Large intestine (tissue), 3 donors: ENCODE data around the gene SMTN. TPM values are rescaled to one million over a fixed set of nuclear protein-coding genes. Genes with fewer than 3 reads are reported as not detected.
A peak's percentile ranks its signal among the peaks of the same experiment; 100 is the strongest.

ENCODE experiments used
- DNase-seq, 2 donors: peaks; one replicate each; pipeline versions ENCODE4 v3.0.0 to v3.0.0-alpha.2; 2013
- H3K27ac ChIP-seq: one replicate; pipeline ENCODE4 v1.5.1; 2013; ENCODE audit warnings: low read length
- H3K27me3 ChIP-seq: 2 replicates; pipeline ENCODE4 v1.6.1; 2013; ENCODE audit warnings: low read length; ENCODE audit not compliant: control insufficient read depth, insufficient read depth
- H3K36me3 ChIP-seq: 2 replicates; pipeline ENCODE4 v1.6.1; 2013; ENCODE audit warnings: low read length; ENCODE audit not compliant: control insufficient read depth, insufficient read depth
- H3K4me1 ChIP-seq: one replicate; pipeline ENCODE4 v1.6.1; 2013; ENCODE audit warnings: low read length; ENCODE audit not compliant: control insufficient read depth, insufficient read depth
- H3K4me3 ChIP-seq: one replicate; pipeline ENCODE4 v1.5.1; 2013; ENCODE audit warnings: low read length
- H3K9me3 ChIP-seq: one replicate; pipeline ENCODE4 v1.6.1; 2013; ENCODE audit warnings: mild to moderate bottlenecking, low read depth, low read length, moderate library complexity; ENCODE audit not compliant: control insufficient read depth
- WGBS: methylation state at CpG from one replicate; pipeline ENCODE4 v1.1.5; 2013; ENCODE audit warnings: low lambda C conversion rate; ENCODE audit not compliant: insufficient coverage; 5-methylcytosine and 5-hydroxymethylcytosine counted together
- polyA plus RNA-seq: library from polyadenylated mRNA; unstranded; fragments of 120-200 nt; gene quantifications from one replicate; pipeline ENCODE4 v1.2.1, GENCODE V29; 2013

SMTN gene
- polyA plus RNA-seq, 1 donor, result 96.3 TPM

DNA sequence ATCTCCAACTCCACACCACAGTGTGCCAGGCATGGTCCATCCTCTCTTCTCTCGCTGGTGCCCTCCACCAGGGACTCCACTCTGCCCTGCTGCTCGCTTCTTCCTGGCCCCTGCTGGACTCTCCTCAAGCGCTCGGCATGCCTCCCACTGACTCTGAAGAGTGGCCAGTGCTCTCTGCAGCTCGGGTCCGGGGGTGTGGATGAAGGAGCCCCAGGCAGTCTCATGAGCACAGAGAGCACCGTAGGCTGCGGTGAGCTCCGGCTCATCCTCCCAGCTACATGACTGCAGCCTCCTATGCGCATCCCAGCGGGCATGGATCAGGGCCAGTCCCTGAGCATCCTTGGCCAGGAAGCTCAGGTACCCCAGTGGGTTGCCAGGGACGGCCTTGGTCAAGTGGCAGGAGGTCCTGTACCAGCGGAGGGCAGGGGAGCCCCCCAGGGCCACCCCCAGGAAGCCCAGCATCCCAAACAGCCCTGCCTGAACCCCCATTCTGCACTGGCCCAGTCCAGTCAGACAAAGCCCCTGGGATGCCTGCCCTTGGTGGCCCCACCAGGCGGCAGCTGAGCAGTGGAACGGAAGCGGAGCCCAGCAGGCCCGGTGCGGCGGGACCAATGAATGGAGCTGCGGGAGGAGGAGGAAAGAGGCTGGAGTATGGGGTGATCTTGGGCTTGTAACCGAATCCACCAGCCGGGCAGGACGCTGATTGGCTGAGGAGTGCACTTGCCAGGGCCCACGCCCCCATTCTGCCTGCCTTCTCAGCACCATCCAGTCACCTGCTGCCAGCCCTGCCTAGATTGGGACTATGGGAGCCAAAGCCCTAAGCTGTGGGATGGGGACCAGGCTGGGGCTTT, 59.0 kb downstream of the SMTN start, which contains the start of gene PLA2G3:
PLA2G3 (minus strand) TSS at position 643 of the 851 bp plus-strand sequence; CDS start at position 489, 154 bp downstream.
- Histone ChIP-seq H3K4me1 (no peaks in the 10 kb centered on the region), H3K9me3 (peaks cover 2% of the 10 kb centered on the region), H3K36me3 (no peaks in the 10 kb centered on the region), H3K27ac (no peak within 1 kb of the TSS), H3K4me3 (no peak within 1 kb of the TSS), H3K27me3 (peaks cover 21% of the 10 kb centered on the region)
- WGBS, result no CpG with 5 or more reads among the region's 24 CpGs
- no peak for DNase-seq

DNA sequence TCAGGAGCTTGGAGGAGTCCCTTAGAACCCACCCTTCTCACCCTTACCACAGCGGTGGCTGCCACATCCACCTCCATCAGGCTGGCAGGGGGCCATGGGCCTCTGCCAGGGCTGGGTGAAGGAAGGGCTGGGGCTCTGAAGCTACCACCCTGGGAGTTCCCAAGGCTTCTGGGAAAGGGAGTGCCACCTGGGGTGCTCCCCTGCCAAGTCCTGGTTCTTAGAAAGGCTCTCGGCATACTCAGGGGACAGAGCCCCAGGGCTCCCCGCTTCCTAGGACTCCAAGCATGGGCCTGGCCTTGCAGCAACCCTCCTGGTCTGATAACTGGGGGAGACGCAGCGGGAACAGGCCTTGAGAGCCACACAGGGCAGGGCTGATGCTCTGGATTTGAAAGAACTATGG, 59.6 kb downstream of the SMTN start:
- no peak for DNase-seq
- H3K27me3 ChIP-seq, result peaks cover 21% of the 10 kb centered on the region

DNA sequence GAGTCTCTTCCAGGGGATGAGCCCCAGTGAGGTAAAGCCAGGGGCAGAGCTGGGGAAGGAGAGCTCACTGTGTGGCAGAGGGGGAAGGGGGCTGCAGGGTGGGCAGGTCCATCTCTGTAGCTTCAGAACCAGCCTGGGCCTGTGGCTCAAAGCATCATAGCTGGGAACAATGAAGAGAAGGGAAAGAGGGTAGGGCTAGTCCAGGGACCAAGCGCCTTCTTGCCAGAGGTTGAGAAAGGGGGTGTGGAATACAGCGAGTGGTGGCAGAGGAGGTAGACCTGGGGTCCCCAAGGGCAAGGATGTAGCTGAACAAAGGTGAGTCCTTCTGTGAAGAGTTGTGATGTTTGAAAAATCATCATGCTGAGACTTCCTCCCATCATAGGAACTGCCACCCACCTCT, 60.4 kb downstream of the SMTN start:
- H3K36me3 ChIP-seq, result no peaks in the 10 kb centered on the region
- no peaks in the 10 kb centered on the region for H3K4me1 ChIP-seq
- 75% methylated on average over 1 of the region's 2 CpGs for WGBS
- H3K27ac ChIP-seq, result no peak overlapping the region
- H3K9me3 ChIP-seq, result peaks cover 2% of the 10 kb centered on the region
- no peak overlapping the region for H3K4me3 ChIP-seq
- peaks cover 21% of the 10 kb centered on the region for H3K27me3 ChIP-seq
- no peak for DNase-seq

More for the DNA sequence above, 59.6 kb downstream of the SMTN start:
- Histone ChIP-seq H3K4me3 (no peak overlapping the region), H3K9me3 (peaks cover 2% of the 10 kb centered on the region), H3K4me1 (no peaks in the 10 kb centered on the region), H3K27ac (no peak overlapping the region), H3K36me3 (no peaks in the 10 kb centered on the region)
- no CpG with 5 or more reads among the region's 5 CpGs for WGBS

DNA sequence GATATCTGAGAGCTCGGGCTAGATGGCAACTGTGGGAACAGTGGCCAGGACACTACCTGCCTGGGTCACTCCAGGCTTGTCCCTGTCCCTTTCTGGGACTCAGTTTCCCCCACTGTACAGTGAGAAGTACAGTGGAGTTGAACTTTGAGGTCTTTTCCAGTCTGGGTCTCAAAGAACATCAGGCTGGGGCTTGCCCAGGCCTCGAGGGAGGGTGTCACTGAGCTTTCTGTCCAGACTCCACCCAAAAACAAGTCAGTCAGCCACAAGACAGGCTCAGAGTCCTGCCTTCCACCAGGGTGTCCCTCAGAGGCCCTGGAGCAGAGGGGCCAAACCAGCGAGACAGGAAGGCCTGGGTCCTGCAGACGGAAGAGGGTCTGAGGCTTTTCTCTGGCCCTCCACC, 61.2 kb downstream of the SMTN start:
- no peak overlapping the region for H3K4me3 ChIP-seq
- no CpG with 5 or more reads among the region's 4 CpGs for WGBS
- H3K27ac ChIP-seq, result no peak overlapping the region
- H3K4me1 ChIP-seq, result no peaks in the 10 kb centered on the region
- no peak for DNase-seq
- H3K27me3 ChIP-seq, result peaks cover 21% of the 10 kb centered on the region
- H3K36me3 ChIP-seq, result no peaks in the 10 kb centered on the region
- H3K9me3 ChIP-seq, result peaks cover 2% of the 10 kb centered on the region

DNA sequence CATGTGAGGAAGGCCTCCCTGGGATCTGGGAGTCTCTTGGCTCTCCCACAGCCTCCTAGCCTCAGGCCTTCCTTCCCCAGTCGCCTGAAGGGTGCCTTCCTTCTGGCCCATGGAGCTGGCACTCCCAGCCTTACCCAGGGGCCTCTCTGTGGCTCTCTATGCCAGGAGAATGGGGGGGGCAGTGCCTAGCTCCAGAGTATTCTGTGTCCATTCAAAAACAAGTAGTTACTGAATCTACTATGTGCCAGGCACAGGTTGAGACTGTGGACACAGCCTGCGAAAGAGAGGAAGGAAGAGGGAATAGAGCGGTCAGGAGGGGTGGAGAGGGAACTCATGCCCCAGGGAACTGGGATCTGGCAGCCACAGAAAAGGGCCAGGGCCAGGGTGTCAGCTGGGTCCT, 61.9 kb downstream of the SMTN start:
- no peaks in the 10 kb centered on the region for H3K4me1 ChIP-seq
- peaks cover 21% of the 10 kb centered on the region for H3K27me3 ChIP-seq
- no peak for DNase-seq
- H3K36me3 ChIP-seq, result no peaks in the 10 kb centered on the region
- H3K4me3 ChIP-seq, result no peak overlapping the region
- WGBS, result no CpG with 5 or more reads among the region's 3 CpGs
- no peak overlapping the region for H3K27ac ChIP-seq
- peaks cover 2% of the 10 kb centered on the region for H3K9me3 ChIP-seq

DNA sequence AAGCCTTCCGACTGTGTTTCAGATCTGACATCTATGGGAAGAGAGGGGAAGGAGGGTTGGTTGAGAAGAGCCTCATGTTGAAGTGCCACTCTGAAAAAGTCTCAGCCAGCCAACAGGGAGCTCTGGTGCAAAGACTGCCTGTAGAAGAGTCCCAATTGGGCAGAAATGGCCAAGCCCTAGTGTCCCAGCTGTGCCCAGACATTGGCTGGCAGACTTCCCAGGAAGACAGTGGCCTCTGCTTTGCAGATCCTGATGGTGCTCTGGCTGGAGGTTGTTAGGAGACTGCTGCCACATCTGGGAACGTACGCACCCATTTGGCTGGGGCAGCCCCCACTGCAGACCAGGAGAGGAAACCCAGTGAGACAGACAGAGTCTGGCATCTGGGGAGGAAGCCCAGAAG, 62.4 kb downstream of the SMTN start:
- Histone ChIP-seq H3K36me3 (no peaks in the 10 kb centered on the region), H3K27me3 (peaks cover 21% of the 10 kb centered on the region), H3K27ac (no peak overlapping the region), H3K4me3 (no peak overlapping the region), H3K4me1 (no peaks in the 10 kb centered on the region), H3K9me3 (peaks cover 2% of the 10 kb centered on the region)
- WGBS, result no CpG with 5 or more reads among the region's 3 CpGs
- no peak for DNase-seq

DNA sequence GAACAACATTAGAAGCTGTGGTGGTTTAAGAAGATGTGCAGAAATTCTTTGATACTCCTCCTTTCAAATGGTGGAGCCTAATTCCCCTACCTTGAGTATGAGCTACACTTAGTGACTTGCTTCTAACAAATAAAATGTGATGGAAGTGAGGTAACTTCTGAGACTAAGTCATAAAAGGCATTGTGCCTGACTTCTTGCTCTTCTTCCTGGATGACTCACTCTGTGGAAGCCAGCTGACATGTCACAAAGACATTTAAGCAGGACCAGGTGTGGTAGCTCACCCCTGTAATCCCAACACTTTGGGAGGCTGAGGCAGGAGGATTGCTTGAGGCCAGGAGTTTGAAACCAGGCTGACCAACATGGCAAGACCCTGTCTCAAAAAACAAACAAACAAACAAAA, 63.1 kb downstream of the SMTN start:
- no peak overlapping the region for H3K4me3 ChIP-seq
- peaks cover 2% of the 10 kb centered on the region for H3K9me3 ChIP-seq
- H3K27me3 ChIP-seq, result peaks cover 18% of the 10 kb centered on the region
- peak in 1 of 2 donors; percentile 34 for DNase-seq
- H3K27ac ChIP-seq, result no peak overlapping the region
- no peaks in the 10 kb centered on the region for H3K4me1 ChIP-seq
- no peaks in the 10 kb centered on the region for H3K36me3 ChIP-seq

DNA sequence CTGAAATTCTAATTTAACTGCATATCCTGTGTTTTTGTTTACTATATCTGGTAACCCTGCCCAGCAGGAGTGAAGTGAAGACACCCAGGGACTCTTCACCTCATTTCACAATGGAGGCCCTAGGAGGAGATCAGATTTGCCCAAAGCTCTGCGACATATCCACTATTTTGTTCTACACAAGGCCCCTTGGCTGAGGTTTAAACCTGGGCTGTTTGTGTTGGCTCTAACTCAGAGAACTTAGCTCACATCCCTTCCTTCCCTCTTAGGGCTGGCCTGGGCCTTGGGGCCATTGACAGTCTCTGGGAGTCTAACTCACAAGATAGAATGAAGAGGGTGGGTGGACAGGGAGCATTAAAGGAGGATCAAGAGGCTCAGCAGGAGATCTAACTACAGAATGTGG, 67.4 kb downstream of the SMTN start:
- Histone ChIP-seq H3K36me3 (no peaks in the 10 kb centered on the region), H3K9me3 (peaks cover 2% of the 10 kb centered on the region), H3K27me3 (no peaks in the 10 kb centered on the region), H3K27ac (no peak overlapping the region), H3K4me1 (peaks cover 2% of the 10 kb centered on the region), H3K4me3 (no peak overlapping the region)
- DNase-seq, result no peak
- no CpG with 5 or more reads among the region's 1 CpG for WGBS

DNA sequence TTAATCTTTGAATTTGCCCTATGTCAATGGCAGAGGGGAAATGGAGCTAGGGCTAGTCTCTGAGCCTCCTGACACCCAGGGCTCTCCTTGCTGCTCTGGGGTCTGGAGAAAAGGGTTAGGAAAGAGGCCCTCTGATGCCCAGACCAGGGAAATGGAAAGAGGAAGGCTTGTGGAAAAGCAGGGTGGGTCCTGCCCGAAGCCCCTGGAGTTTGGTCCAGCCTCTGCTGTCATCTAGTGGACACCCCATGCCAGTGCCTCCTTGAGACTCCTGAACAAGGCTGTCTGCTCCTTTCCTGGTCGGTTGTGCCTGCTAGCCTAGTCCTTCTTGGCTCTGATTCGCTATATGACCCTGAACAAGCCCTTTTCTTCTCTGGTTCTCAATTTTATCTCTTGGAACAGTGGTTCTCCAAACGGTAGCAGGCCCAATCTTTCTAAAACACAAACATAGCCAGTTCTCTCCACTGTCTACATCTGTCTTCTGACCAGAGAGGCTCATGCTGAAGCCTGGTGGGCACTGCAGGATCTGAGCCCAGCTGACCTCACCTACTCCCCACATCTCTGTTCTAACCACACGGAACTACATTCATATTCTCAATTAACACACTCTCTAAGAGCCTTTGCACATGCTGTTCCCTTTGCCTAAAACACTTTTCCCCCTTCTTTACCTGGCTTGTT, 68.0 kb downstream of the SMTN start:
- Histone ChIP-seq H3K36me3 (no peaks in the 10 kb centered on the region), H3K27me3 (no peaks in the 10 kb centered on the region), H3K4me1 (peaks cover 2% of the 10 kb centered on the region), H3K9me3 (peaks cover 2% of the 10 kb centered on the region), H3K4me3 (no peak overlapping the region), H3K27ac (no peak overlapping the region)
- DNase-seq, result peak; percentile 65
- 20% methylated on average over 2 of the region's 5 CpGs for WGBS

DNA sequence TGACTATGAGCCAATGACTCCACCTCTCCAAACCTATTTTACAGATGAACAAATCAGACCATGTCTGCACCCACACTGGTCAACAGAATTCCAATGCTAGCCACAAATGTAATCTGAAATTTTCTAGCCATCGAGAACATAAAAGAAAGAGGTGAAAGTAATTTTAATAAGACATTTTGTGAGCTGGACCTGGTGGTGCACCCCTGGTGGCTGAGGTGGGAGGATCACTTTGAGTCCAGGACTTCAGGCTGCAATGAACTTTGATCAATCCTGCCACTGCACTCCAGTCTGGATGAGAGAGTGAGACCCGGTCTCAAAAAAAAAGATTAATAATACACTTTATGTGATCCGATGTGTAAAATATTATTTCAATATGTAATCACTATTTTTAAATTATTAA, 69.5 kb downstream of the SMTN start:
- WGBS, result 80% methylated on average over 1 of the region's 3 CpGs
- H3K27me3 ChIP-seq, result no peaks in the 10 kb centered on the region
- no peaks in the 10 kb centered on the region for H3K9me3 ChIP-seq
- DNase-seq, result peak; percentile 22 to 37
- H3K4me3 ChIP-seq, result no peak overlapping the region
- peaks cover 2% of the 10 kb centered on the region for H3K4me1 ChIP-seq
- H3K36me3 ChIP-seq, result no peaks in the 10 kb centered on the region
- H3K27ac ChIP-seq, result no peak overlapping the region
